ENCODE results near the gene ACAP2.

- TF ChIP-seq, protein P1, sequence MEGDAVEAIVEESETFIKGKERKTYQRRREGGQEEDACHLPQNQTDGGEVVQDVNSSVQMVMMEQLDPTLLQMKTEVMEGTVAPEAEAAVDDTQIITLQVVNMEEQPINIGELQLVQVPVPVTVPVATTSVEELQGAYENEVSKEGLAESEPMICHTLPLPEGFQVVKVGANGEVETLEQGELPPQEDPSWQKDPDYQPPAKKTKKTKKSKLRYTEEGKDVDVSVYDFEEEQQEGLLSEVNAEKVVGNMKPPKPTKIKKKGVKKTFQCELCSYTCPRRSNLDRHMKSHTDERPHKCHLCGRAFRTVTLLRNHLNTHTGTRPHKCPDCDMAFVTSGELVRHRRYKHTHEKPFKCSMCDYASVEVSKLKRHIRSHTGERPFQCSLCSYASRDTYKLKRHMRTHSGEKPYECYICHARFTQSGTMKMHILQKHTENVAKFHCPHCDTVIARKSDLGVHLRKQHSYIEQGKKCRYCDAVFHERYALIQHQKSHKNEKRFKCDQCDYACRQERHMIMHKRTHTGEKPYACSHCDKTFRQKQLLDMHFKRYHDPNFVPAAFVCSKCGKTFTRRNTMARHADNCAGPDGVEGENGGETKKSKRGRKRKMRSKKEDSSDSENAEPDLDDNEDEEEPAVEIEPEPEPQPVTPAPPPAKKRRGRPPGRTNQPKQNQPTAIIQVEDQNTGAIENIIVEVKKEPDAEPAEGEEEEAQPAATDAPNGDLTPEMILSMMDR (conservative IDR thresholded peaks at IDR 0.05; ENCODE audit: low read length), result no peak
- TF ChIP-seq EZH2phosphoT487 (IDR thresholded peaks at IDR 0.05; ENCODE audit: borderline replicate concordance, low read depth, low read length), result no peak
These were observed 178.8 kb downstream of the ACAP2 start for GRCh38 chr3:195263925-195264600.

Data from OCI-LY7 (cell line).